SU-DHL-6 (cell line): ENCODE data around the gene FAM53B.

ENCODE experiments used
- CTCF ChIP-seq: fragments of 200-600 bp; sonication (generic); IDR thresholded peaks from one replicate; pipeline ENCODE4 v1.5.1; 2017; ENCODE audit warnings: antibody characterized with exemption, mild to moderate bottlenecking, low read length, moderate library complexity; ENCODE audit not compliant: insufficient read depth, poor library complexity, severe bottlenecking
- EZH2phosphoT487 ChIP-seq: fragments of 200-600 bp; sonication (generic), shearing (Covaris generic); conservative IDR thresholded peaks from 2 replicates; pipeline ENCODE4 v1.6.1; 2018; ENCODE audit warnings: mild to moderate bottlenecking, antibody characterized with exemption, low read length, moderate library complexity, mixed read lengths

- no peak for TF ChIP-seq CTCF
- TF ChIP-seq EZH2phosphoT487: no peak
Measured at GRCh38 chr10:124640056-124640455, 104.1 kb downstream of the FAM53B start.
